HG03575 (cell line): ENCODE results near the gene BACH1.

Experiments
- ATAC-seq: cut with Tn5 transposase; IDR thresholded peaks from one replicate; pipeline ENCODE4 v1.9.1; 2021; ENCODE audit not compliant: unreplicated experiment, insufficient number of reproducible peaks, low FRiP score; ENCODE audit errors: extremely low read depth

The BACH1 gene

DNA sequence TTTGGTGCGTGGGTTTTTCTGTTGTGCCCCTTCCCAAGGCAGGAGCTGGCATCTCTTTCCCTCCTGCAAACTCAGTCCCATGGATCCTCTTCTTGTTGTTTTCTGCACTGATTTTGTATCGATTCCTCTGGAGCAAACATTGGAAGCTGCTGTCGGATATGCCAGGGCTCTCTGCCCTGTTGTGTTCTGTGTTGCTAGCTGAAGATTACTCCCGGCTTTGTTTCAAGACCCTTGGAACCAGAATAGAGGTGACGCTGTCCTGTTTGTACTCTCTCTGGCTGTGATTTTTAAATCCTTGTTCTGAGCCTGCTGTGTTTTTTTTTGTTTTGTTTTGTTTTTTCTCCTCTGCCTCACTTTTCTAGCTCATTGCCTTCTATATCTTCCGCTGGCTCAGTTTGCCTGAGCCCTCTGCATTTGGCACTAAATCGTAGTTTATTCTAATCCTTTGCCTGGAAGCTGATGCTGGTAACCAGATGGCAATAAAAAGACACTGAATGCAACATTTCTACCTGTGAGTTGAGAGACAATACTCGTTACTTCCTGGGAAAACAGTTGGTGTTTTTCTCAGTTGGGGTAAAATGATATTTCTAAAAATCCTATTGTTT is 67.0 kb downstream of the BACH1 start:
- ATAC-seq: no peak

DNA sequence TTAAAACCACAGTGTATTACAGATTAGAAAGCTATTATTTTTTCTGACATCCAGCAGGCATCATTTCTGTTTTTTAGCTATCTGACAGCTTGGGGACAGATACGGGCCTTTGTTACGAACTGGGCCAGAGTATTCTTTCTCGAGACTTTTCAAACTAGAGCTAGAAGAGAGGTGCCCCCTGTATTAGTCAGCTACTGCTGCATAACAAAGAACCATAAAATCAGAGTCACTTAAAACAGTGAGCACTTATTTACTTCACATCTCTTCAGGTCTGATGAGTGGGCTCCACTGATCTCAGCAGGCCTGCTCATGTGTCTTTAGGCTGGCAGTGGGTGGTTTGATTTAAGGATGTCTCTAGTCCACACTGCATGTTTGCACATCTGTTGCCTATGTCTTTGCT is 67.8 kb downstream of the BACH1 start:
- no peak for ATAC-seq

DNA sequence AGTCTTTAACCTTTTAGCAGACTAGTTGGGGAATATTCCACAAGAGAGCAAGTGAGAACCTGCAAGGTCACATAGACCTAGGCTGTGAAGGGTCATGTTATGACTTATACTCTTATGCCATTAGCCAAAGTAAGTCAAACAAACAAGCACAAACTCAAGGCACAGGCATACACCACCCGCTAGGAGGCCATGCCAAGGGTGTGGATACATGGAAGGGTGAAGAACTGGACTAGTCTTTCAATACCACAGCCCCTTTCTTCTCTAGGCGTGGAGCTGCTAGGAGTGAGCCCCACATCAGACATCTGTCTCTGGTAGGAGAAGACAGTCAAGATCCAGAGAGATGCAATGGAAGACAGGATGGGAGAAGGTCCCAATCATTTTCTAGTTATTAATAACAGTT is 68.6 kb downstream of the BACH1 start:
- no peak for ATAC-seq

DNA sequence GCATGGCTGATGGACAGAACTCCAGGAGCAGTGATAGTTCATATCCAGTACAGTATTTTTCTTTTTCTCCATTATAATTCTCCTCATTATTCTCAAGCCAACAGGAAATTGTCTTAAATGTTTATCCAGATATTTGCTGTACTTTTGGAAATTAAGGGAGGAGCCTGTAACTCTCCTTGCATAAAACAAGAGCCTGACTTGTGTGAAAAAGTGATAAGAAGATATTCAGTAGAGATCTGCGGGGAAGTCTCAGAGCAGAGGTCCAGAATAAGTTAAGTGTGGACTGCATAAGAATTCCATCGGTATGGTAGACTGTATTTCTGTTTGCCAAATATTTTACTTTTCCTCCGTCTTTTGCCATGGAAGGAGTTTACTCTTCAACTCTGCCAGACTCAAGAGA is 70.2 kb downstream of the BACH1 start:
- ATAC-seq: no peak

DNA sequence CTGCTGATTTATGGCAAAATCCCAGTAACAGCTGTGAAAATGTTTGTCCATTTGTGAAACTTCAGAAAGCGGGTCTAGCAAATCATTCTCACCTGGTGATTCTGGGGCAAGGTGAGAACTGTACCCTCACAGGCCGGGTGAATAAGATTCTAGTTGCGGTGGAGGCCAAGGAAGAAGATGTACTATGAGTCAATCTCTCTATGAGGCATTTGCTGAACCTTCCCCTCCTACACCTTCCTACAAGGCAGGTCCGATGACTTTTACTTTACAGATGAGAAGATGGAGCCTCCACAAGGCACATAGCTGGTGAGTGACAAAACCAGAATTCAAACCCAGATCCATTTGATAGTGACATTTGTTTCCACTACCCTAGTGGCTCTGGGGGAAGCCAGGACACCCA is 72.7 kb downstream of the BACH1 start:
- ATAC-seq: no peak

DNA sequence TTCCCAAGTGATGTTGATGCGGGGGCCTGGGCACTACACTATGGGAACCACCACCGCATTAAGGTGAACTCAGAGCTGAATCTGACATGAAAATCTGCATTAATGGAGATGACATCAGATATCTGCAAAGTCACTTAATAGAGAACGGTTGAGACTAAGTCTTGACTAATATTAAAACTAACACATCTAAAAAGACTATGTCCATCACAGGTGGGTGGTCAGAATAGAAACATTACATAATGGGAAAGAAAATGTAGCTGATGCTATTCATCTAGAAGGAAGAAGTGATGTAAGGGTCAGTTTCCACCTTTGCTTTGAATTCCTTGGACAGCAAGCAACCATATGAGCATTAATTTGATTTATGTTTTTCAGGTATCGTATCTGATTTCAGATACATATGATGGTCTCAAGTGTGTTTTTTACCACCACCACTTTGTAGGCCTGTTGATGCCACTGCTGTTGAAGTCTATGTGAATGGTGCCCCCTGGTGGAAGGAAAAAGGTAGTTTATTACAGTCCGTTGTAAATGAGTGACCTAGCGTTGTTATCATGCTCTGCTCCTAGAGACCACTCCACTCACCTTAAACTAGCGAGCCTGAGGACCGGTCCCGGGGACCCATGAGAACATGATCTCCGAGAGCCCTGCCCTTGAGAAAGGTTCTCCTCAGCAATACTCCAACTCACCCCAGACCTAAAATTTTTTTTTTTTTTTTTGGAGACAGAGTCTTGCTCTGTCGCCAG is 73.5 kb downstream of the BACH1 start:
- peak; percentile 50 for ATAC-seq

DNA sequence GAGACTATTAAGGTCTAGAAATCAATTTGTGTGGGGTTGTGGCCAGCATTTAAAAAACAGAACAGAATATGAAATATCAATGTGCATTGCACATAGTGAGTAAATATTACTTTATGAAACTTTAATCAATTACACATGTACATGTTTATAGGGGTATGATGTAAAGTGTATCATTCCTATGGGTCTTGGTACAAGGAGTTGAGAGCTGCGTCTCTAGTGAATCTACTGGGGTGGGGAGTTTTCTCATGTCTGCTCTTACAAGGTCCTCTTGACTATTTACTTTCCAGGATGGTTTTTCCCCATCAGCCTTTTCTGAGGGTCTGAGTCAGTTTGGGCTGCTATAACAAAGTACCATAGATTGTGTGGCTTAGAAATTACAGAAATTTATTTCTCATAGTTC is 75.8 kb downstream of the BACH1 start:
- ATAC-seq: no peak

DNA sequence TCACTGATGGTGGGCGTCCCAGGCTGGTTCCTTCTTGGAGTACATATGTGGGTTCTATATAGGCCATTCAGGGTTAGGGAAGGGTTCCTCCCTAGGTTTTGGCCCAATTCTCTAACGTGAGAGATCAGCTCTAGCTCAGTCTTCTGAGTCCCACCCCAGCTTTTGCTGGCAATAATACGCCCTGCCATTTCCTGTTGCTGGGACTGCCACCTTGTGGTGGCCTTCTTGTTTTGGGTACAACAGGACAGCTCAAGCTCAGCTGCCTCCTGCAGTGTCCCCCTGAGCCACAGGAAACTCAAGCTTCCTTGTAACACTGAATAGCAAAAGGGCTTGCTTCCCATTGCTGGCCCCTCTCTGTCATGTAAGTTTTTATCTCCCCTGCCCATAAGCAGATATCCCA is 77.8 kb downstream of the BACH1 start:
- peak; percentile 51 for ATAC-seq

DNA sequence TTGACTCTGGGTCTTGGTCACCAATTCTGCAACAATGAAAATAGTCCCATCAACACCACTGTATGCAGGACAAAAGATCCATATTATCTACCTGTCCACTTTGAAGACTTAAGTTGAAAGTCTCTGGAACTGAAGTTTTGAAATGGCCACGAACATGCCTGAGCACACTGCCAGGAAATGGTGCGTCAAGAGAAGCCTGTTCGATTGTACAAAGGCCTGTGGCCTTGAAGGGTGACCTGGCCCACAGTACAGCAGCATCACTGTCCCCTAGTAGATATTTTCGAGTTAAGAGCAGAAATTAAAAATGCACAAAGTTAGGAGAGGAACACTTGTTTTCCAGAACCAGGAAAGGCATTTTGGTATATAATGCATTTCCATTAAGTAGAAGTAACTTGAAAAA is 78.5 kb downstream of the BACH1 start:
- no peak for ATAC-seq

DNA sequence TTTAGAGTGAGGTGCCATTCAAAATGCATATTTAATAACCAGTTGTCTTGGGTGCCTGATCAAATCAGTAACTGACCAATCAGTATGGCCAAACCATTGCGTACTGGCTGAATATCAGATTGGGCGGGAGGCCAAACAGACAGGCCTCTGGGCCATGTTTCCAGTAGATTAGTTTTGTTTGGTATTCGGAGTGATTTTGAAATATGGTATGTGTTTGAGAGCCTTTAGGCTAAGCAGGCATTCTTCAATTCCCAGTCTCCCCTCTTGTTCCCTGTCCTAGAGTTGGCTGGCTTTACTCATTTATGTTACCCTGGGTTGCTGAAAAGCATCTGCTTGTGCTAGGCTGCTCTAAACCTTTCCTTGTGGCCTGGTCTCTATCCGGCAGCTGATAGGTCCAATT is 80.1 kb downstream of the BACH1 start:
- no peak for ATAC-seq

DNA sequence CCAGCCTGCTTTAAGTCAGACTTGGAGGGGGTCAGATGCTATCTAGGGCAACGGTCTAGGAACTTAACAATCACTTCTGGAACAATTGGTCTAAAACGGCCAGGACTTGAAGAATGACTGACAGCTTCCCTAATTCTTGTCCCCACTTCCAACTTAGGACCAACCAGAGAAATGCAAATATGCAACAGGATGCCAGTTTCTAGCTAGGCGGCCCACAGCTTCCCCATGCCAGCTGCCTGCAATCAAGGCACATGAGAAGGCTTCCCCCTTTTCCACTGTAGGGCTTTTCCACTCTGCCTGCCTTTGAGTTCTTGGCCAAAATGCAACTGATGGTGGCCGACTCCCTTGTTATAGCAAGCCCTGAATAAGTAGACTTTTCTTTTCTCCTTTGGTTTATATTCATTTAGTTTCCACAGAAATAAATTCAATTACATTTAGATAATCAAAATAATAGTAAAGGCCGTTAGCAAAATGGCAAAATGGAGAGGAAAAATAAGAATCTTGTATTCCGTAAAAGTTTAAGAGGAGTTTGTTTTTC is 80.9 kb downstream of the BACH1 start:
- ATAC-seq: no peak

DNA sequence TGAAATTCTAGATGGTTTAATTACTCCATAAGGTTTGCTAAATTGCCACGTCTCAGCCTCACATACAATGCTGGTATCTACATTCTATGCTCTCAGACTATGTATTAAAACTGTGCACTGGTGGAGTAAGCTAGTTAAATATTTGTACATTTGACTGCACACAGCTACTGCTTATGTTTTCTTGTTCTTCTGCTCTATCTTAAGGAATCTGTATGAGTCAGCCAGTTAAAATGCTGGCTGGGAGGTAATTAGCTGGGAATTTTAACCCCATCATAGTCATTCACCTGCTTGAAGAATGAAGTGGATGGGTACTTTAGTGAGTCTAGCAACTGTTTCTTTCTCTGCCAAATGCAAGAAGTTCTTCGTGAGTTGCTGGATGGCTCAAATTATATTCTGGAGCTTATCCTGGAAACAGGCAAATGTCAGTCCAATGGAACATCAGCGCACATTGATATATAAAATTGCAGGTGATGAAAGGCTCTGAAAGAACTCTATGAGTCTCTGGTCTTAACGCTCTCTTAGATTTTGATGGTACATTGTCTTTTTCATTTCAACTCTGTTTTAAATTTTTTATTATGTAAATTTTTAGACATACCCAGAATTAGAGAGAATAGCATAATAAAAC is 83.4 kb downstream of the BACH1 start:
- ATAC-seq: no peak

DNA sequence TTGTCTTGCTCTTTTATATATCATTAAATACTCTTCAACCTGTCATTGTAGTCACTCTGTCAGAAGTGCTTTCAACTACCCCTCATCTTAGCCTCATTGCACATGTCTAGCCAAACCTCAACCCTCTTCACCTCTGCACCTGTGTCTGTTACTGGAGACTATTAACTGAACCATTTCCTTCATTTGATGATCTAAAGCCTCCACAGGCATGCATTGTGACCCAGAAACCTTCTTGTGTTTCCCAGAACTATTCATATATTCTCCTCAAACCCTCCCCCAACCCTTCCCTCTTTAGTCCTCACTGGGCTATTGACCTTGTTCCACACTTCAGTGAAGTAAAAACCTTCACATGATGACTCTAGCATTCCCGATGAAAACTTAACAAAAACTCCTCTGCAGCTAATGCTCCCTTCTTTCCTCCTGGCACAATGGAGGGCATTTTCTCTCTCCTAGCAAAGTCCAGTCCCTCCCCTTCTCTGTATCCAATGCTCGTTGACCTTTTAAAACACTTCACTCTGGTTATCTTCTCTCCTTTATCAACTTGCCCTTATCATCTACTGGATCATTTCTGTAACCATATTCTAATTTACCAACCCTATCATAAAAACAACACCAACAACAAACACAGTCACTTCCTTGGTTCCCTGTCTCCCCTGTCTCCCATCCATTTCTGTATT is 86.1 kb downstream of the BACH1 start:
- ATAC-seq: no peak

DNA sequence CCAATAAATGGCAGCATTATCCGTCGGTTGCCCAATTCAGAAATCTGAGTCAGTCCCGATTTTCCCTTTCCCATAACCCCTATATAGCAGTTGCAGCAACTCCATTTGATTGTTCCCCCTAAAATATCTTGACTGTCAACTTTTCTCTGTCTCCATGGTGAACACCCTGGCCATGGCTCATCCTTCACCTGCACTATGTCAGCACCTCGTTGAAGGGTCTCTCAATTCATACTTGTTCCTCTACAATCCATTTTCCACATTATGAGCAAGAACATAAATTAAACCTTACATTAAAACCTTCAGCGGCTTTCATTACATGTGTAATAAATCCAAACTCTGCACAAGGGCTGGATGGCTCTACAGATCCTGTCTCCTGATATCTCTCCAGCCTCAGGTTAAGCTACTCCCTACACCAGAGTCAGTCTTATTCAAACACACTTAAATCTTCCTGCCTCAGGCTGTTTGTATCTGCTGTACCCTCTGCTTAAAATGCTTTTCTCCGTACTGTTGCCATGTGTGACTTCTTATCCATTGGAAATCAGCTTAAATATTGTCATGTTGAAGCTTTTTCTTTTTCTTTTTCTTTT is 87.3 kb downstream of the BACH1 start:
- no peak for ATAC-seq

DNA sequence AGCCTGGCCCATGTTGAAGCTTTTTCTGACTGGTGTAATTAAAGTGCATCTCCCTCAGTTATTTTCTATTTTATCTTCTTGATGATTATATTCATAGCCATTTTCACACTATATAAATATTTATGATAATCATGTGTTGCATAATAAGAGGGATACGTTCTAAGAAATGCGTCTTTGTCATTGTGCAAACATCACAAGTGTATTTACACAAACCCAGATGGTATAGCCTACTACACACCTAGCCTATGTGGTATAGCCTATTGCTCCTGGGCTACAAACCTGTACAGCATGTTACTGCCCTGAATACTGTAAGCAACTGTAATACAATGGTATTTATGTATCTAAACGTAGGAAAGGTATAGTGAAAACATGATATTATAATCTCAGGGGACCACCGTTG is 88.1 kb downstream of the BACH1 start:
- ATAC-seq: no peak

DNA sequence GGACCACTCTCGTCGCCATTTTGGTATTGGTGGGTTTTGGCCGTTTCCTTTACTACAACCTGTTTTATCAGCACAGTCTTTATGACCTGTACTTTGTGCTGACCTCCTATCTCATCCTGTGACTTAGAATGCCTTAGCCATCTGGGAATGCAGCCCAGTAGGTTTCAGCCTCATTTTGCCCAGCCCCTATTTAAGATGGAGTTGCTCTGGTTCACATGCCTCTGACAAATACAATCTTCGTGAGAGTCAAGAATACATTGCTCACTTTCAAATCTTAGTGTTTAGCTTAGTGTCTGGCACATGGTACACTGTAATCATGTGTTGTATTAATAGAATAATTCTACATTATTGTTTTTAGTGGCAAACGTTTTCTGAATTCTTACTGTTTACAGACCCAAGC is 88.9 kb downstream of the BACH1 start:
- no peak for ATAC-seq

DNA sequence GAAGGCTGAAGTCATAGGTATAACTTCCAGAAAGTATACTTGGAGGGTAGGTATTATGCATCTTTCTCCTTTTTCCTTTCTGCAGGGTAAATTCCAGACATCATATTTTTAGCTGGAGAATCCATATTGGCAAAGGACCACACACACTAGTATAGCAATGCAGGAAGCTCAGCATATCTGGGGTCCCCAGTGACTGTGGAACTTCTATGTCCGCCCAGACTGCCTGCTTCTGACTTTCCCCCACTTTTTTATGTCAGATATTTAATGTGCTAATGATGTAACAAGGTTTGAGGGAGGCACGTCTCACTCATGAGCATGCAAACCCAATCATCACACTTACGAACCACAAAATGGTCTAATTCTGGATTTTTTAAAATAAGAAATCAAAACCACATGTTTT is 90.4 kb downstream of the BACH1 start:
- no peak for ATAC-seq

DNA sequence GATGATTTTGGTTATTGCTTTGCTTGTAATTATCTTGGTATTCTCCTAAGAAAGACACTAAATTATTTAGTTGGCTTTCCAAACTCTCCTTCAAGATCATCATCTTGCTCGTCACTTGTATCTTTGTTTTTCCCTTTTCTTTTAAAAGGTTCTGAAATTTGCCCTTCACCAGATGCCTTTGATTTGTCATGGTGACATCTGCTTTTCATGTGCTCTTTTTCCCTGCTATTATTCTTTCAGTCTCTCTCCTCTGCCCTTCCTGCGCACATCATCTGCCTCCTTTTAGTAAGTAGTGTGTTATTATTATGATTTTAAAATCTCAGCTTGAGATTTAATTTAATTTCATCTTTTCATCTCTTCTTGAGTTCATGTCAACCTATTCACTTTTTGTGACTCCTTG is 92.1 kb downstream of the BACH1 start:
- ATAC-seq: no peak

DNA sequence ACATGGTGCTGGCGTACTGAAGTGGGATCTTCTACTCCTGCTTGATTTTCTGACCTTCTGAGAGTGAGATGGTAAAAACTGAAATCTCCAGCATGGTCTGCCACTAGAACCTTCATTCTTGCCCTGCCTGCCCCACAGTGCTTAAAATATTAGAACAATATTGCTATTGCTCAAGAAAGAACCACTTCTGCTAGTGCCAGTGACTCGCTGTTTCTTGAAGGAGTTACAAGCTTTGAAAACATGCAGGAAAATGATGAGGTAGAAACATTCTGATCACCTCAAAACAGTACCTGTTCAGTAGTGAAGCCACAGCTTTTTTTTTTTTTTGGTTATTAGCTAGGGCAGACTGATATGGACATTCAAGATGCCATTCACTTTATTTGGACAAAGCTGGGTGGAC is 95.3 kb downstream of the BACH1 start:
- ATAC-seq: no peak
